HepG2 (cell line): ENCODE measurements around the gene ABCA2. TPM values are rescaled to one million over a fixed set of nuclear protein-coding genes. Genes with fewer than 3 reads are reported as not detected.
A peak's percentile ranks its signal among the peaks of the same experiment; 100 is the strongest.

Experiments used
- CREM ChIP-seq, 2 experiments: sonication (generic) in 1 of 2; formaldehyde crosslinking in 1 of 2; IDR thresholded peaks; 2 replicates each; pipeline versions ENCODE4 v1.4.0 to v1.6.1; 2016 to 2020; ENCODE audit warnings: antibody characterized with exemption in 1 of 2, mild to moderate bottlenecking in 1 of 2, missing genetic modification reagents in 1 of 2
- CSRNP1 ChIP-seq: sonication (generic); formaldehyde crosslinking; IDR thresholded peaks from 2 replicates; pipeline ENCODE4 v1.8.1; 2023; ENCODE audit warnings: mild to moderate bottlenecking, missing genetic modification reagents
- HOXA5 ChIP-seq: sonication (generic); formaldehyde crosslinking; IDR thresholded peaks from 2 replicates; pipeline ENCODE4 v1.4.0; 2020; ENCODE audit warnings: missing genetic modification reagents
- IRF2 ChIP-seq: IDR thresholded peaks from 2 replicates; pipeline ENCODE4 v1.6.1; 2018; ENCODE audit warnings: missing genetic modification reagents, missing compliant biosample characterization
- PRDM4 ChIP-seq: sonication (generic); formaldehyde crosslinking; IDR thresholded peaks from 2 replicates; pipeline ENCODE4 v1.9.0; 2021; ENCODE audit warnings: missing genetic modification reagents, borderline replicate concordance
- TARDBP ChIP-seq: sonication (generic); formaldehyde crosslinking; IDR thresholded peaks from 2 replicates; pipeline ENCODE4 v1.8.0; 2022; ENCODE audit warnings: mild to moderate bottlenecking, missing genetic modification reagents
- TERF1 ChIP-seq: sonication (generic); formaldehyde crosslinking; IDR thresholded peaks from 2 replicates; pipeline ENCODE4 v1.8.0; 2022; ENCODE audit warnings: mild to moderate bottlenecking, missing genetic modification reagents, moderate library complexity
- ZNF142 ChIP-seq: sonication (generic); formaldehyde crosslinking; IDR thresholded peaks from 2 replicates; pipeline ENCODE4 v1.4.0; 2020; ENCODE audit warnings: missing genetic modification reagents
- ZNF354B ChIP-seq: sonication (generic); formaldehyde crosslinking; IDR thresholded peaks from 2 replicates; pipeline ENCODE4 v1.8.0; 2022; ENCODE audit warnings: mild to moderate bottlenecking, missing genetic modification reagents
- ZSCAN21 ChIP-seq: sonication (generic); formaldehyde crosslinking; IDR thresholded peaks from 2 replicates; pipeline ENCODE4 v1.8.0; 2022; ENCODE audit warnings: mild to moderate bottlenecking, missing genetic modification reagents, moderate library complexity, borderline replicate concordance
- polyA plus RNA-seq, 8 experiments: library from polyadenylated mRNA; depleted of rRNA in 3 of 8; stranded (reverse) in 7 of 8; unstranded in 1 of 8; fragments of >200 nt; fragmentation: Illumina TruSeq in 4 of 8; extraction: Trizol in 4 of 8; gene quantifications; 2 replicates each; pipeline versions ENCODE4 v1.2.1 to v1.2.3, GENCODE V29; 2011 to 2016; ENCODE audit warnings: low read depth in 4 of 8, missing spikeins in 1 of 8, mixed read lengths in 1 of 8; ENCODE audit not compliant: insufficient read depth in 1 of 8
- total RNA-seq, 5 experiments: library from RNA; depleted of rRNA; stranded (reverse); fragments of >200 nt; fragmentation: Illumina TruSeq; extraction: Trizol; gene quantifications; 2 replicates each; pipeline ENCODE4 v1.2.3, GENCODE V29; 2016; ENCODE audit warnings: low read depth in 1 of 5
- TF ChIP-seq, protein P1 (sequence below): sonication (generic); formaldehyde crosslinking; IDR thresholded peaks from 2 replicates; pipeline ENCODE4 v1.4.0; 2020; ENCODE audit warnings: missing genetic modification reagents, mild to moderate bottlenecking, borderline replicate concordance

Gene ABCA2
- total and polyA plus RNA-seq, 2 of the 13 experiments (the other 11 are each of a cell fraction or from before 2014, with no cell fraction given), result 2.9 to 19.2 TPM

- TF ChIP-seq ZNF142, result 0 out of 2 replicates have a peak, but pooled peaks have one; percentile 48
- no peak for TF ChIP-seq TERF1 (CRISPR knock-in tag)
- TF ChIP-seq IRF2 (CRISPR knock-in tag), result no peak
- TF ChIP-seq, protein P1, sequence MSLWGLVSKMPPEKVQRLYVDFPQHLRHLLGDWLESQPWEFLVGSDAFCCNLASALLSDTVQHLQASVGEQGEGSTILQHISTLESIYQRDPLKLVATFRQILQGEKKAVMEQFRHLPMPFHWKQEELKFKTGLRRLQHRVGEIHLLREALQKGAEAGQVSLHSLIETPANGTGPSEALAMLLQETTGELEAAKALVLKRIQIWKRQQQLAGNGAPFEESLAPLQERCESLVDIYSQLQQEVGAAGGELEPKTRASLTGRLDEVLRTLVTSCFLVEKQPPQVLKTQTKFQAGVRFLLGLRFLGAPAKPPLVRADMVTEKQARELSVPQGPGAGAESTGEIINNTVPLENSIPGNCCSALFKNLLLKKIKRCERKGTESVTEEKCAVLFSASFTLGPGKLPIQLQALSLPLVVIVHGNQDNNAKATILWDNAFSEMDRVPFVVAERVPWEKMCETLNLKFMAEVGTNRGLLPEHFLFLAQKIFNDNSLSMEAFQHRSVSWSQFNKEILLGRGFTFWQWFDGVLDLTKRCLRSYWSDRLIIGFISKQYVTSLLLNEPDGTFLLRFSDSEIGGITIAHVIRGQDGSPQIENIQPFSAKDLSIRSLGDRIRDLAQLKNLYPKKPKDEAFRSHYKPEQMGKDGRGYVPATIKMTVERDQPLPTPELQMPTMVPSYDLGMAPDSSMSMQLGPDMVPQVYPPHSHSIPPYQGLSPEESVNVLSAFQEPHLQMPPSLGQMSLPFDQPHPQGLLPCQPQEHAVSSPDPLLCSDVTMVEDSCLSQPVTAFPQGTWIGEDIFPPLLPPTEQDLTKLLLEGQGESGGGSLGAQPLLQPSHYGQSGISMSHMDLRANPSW (CRISPR knock-in tag), result no peak
- TF ChIP-seq ZNF354B (CRISPR knock-in tag), result no peak
- TF ChIP-seq ZSCAN21 (CRISPR knock-in tag), result 0 out of 2 replicates have a peak, but pooled peaks have one; percentile 6
- TF ChIP-seq CREM (IDR thresholded peaks at IDR 0.05), result no peak
- no peak for TF ChIP-seq CREM (CRISPR knock-in tag; IDR thresholded peaks at IDR 0.05)
- TF ChIP-seq TARDBP (CRISPR knock-in tag), result no peak
- TF ChIP-seq PRDM4 (CRISPR knock-in tag), result no peak
- no peak for TF ChIP-seq CSRNP1 (CRISPR knock-in tag)
- TF ChIP-seq HOXA5 (CRISPR knock-in tag), result peak; percentile 85; the same call in 1 of the 2 replicates
Observed at GRCh38 chr9:137053944-137054931, 26.2 kb upstream of the ABCA2 start, which contains the start of gene ENTPD2 (continued).
